Measurements from ENCODE around the gene ST7L. TPM values are rescaled to one million over a fixed set of nuclear protein-coding genes. Genes with fewer than 3 reads are reported as not detected.

ST7L gene
- total and polyA plus RNA-seq, 9 of the 15 experiments (the other 6 are each of a cell fraction or from before 2014, with no cell fraction given) = 9.0 to 32.5 (median 26.6) TPM

GRCh38 chr1:112575154-112575804 lies 43.7 kb downstream of the ST7L start (continued):
- TF ChIP-seq ZNF318 (IDR thresholded peaks at IDR 0.05; ENCODE audit: borderline replicate concordance in 1 of 2, low read depth in 1 of 2) (0 out of 4 replicates have a peak, but pooled peaks of 1 of the 2 experiments have one; percentile 35), POLR2B (IDR thresholded peaks at IDR 0.05; ENCODE audit: low read depth, partially characterized antibody) (no peak), SPI1 (IDR thresholded peaks at IDR 0.05; ENCODE audit: borderline replicate concordance, low read depth, low read length) (no peak), TBP (optimal IDR thresholded peaks at IDR 0.05; ENCODE audit: low read depth, low read length) (no peak), MYC (IDR thresholded peaks at IDR 0.05; ENCODE audit: low read depth, low read length) (peak; percentile 71), MYC (CRISPR knock-in tag; IDR thresholded peaks at IDR 0.05; ENCODE audit: borderline replicate concordance, low read depth) (no peak), RB1 (IDR thresholded peaks at IDR 0.05; ENCODE audit: low read depth) (no peak), TCFL5 (CRISPR knock-in tag; conservative IDR thresholded peaks at IDR 0.05) (no peak), SMARCC2 (IDR thresholded peaks at IDR 0.05; ENCODE audit: low read depth) (peak; percentile 84), GABPB2 (CRISPR knock-in tag; conservative IDR thresholded peaks at IDR 0.05) (no peak), CREBBP (IDR thresholded peaks at IDR 0.05; ENCODE audit: low read depth, low read length) (no peak), E4F1 (CRISPR knock-in tag; IDR thresholded peaks at IDR 0.05; ENCODE audit: borderline replicate concordance) (no peak), ZNF280B (CRISPR knock-in tag; IDR thresholded peaks at IDR 0.05) (no peak), NRF1 (conservative IDR thresholded peaks at IDR 0.05 in 1 of 2, IDR thresholded peaks at IDR 0.05 in 1 of 2) (no peak), BCL6 (CRISPR knock-in tag; IDR thresholded peaks at IDR 0.05) (no peak)

Data from K562 (cell line).